Endodermal cell (in vitro differentiated cells): ENCODE results near the gene ASAP3. TPM values are rescaled to one million over a fixed set of nuclear protein-coding genes. Genes with fewer than 3 reads are reported as not detected.

Source experiments
- DNase-seq: peaks from one replicate; pipeline ENCODE4 v3.0.0-alpha.2; 2017
- H3K27ac ChIP-seq: 2 replicates; pipeline ENCODE4 v1.5.1; 2013; ENCODE audit warnings: mild to moderate bottlenecking, low read depth, low read length, moderate library complexity
- H3K27me3 ChIP-seq: 2 replicates; pipeline ENCODE4 v1.6.1; 2013; ENCODE audit warnings: mild to moderate bottlenecking, low read length, moderate library complexity; ENCODE audit not compliant: insufficient read depth, control insufficient read depth, poor library complexity, severe bottlenecking
- H3K36me3 ChIP-seq: 2 replicates; pipeline ENCODE4 v1.7.0; 2013; ENCODE audit warnings: mild to moderate bottlenecking, low read length, moderate library complexity; ENCODE audit not compliant: control insufficient read depth, insufficient read depth
- H3K4me1 ChIP-seq: one replicate; pipeline ENCODE4 v1.7.0; 2013; ENCODE audit warnings: low read length; ENCODE audit not compliant: control insufficient read depth, insufficient read depth
- H3K4me3 ChIP-seq: 2 replicates; pipeline ENCODE4 v1.5.1; 2013; ENCODE audit warnings: mild to moderate bottlenecking, low read length, moderate library complexity
- H3K9ac ChIP-seq: 2 replicates; pipeline ENCODE4 v1.6.1; 2013; ENCODE audit warnings: mild to moderate bottlenecking, low read length, moderate library complexity; ENCODE audit not compliant: poor library complexity, severe bottlenecking; ENCODE audit errors: extremely low read depth
- H3K9me3 ChIP-seq: 2 replicates; pipeline ENCODE4 v1.6.1; 2013; ENCODE audit warnings: mild to moderate bottlenecking, low read length, moderate library complexity; ENCODE audit not compliant: control insufficient read depth
- H3K27ac Mint-ChIP-seq: 2 replicates; pipeline ENCODE4 v1.8.0; 2020; ENCODE audit warnings: mixed read lengths
- H3K27me3 Mint-ChIP-seq: 2 replicates; pipeline ENCODE4 v1.8.0; 2021; ENCODE audit warnings: mild to moderate bottlenecking, mixed read lengths; ENCODE audit not compliant: insufficient read depth
- H3K36me3 Mint-ChIP-seq: 2 replicates; pipeline ENCODE4 v1.8.0; 2020; ENCODE audit warnings: low read depth, mixed read lengths
- H3K4me1 Mint-ChIP-seq: 2 replicates; pipeline ENCODE4 v1.8.0; 2020; ENCODE audit warnings: mixed read lengths
- H3K4me3 Mint-ChIP-seq: 2 replicates; pipeline ENCODE4 v1.8.0; 2020; ENCODE audit warnings: mild to moderate bottlenecking, moderate library complexity, mixed read lengths
- H3K9me3 Mint-ChIP-seq: 2 replicates; pipeline ENCODE4 v1.8.0; 2020; ENCODE audit warnings: mild to moderate bottlenecking, mixed read lengths
- WGBS, 2 experiments: methylation state at CpG; one replicate each; pipeline versions ENCODE4 v1.1.5 to v1.1.7; 2013; ENCODE audit warnings: missing lambda C conversion rate in 2 of 2, mixed read lengths in 1 of 2; ENCODE audit not compliant: insufficient coverage in 1 of 2, insufficient read length in 1 of 2; 5-methylcytosine and 5-hydroxymethylcytosine counted together
- total RNA-seq, 2 donors: library from RNA; stranded (reverse); fragmentation: NEBNext Ultra II Directional in 1 of 2; extraction: Animal tissue kit (Norgen Biotek cat#: 25700) in 1 of 2; gene quantifications; 2 replicates in 1 of 2; 3 replicates in 1 of 2; pipeline ENCODE4 v1.2.1, GENCODE V29; 2021
- TF ChIP-seq, protein P1 (sequence below): fragments of 200-600 bp; sonication (generic); conservative IDR thresholded peaks from 2 replicates; pipeline ENCODE4 v1.5.0; 2021; ENCODE audit warnings: antibody characterized with exemption, mild to moderate bottlenecking

The ASAP3 gene
- total RNA-seq, 2 donors from 2014 or later, result 78.7 to 91.0 TPM

DNA sequence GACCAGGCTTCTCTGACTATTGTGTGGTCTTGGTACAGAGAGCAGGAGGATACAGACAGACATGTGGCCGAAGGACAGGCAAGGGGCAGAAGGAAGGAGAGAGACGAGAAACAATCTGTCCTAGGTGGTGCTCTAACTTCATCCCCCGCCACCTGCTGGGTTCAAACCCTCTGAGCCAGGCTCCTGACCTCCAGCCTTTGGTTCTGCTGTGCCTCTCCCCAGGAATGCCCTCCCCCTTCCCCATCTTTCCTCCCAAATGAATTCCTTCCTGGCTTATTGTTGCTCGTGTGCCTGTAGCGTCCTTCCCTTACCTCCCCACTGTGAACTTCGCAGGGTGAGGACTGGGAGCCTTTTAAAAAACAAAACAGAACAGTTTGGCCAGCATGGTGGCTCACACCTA is 64.8 kb downstream of the ASAP3 start:
- H3K4me3 Mint-ChIP-seq, result no peak overlapping the region
- H3K4me3 ChIP-seq, result no peak overlapping the region
- no peaks in the 10 kb centered on the region for H3K36me3 ChIP-seq
- no peaks in the 10 kb centered on the region for H3K9me3 Mint-ChIP-seq
- TF ChIP-seq, protein P1, sequence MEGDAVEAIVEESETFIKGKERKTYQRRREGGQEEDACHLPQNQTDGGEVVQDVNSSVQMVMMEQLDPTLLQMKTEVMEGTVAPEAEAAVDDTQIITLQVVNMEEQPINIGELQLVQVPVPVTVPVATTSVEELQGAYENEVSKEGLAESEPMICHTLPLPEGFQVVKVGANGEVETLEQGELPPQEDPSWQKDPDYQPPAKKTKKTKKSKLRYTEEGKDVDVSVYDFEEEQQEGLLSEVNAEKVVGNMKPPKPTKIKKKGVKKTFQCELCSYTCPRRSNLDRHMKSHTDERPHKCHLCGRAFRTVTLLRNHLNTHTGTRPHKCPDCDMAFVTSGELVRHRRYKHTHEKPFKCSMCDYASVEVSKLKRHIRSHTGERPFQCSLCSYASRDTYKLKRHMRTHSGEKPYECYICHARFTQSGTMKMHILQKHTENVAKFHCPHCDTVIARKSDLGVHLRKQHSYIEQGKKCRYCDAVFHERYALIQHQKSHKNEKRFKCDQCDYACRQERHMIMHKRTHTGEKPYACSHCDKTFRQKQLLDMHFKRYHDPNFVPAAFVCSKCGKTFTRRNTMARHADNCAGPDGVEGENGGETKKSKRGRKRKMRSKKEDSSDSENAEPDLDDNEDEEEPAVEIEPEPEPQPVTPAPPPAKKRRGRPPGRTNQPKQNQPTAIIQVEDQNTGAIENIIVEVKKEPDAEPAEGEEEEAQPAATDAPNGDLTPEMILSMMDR, result no peak
- DNase-seq, result peak; percentile 88
- H3K27me3 ChIP-seq, result peaks cover 66% of the 10 kb centered on the region
- H3K27ac ChIP-seq, result no peak overlapping the region
- H3K36me3 Mint-ChIP-seq, result no peaks in the 10 kb centered on the region
- H3K9me3 ChIP-seq, result no peaks in the 10 kb centered on the region
- H3K27me3 Mint-ChIP-seq, result peaks cover 95% of the 10 kb centered on the region
- peaks cover 10% of the 10 kb centered on the region for H3K4me1 Mint-ChIP-seq
- 0 to 28% methylated on average over 2 to 6 of the region's 6 CpGs for whole genome bisulfite sequencing, 2 experiments
- peak overlapping the region; percentile 21 for H3K27ac Mint-ChIP-seq
- H3K4me1 ChIP-seq, result no peaks in the 10 kb centered on the region
- H3K9ac ChIP-seq, result no peak overlapping the region

DNA sequence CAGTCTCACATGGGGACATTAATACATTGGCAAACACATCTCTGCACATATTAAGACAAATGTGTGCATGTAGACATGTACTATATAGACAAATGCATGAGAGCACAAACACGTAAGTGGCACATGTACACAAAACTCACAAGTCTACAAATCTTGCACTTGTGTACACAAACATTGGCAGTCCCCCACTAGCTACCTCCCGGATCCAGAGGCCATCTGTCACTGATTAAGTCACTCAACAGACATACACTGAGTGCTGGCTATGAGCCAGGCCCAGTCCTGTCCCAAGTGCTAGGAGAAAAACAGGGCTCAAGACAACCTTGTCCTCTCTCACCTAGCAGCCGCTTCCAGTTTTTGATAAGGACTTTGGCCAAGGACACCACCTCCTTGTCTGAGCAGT is 66.4 kb downstream of the ASAP3 start:
- peaks cover 5% of the 10 kb centered on the region for H3K4me1 Mint-ChIP-seq
- H3K9me3 ChIP-seq, result no peaks in the 10 kb centered on the region
- TF ChIP-seq, protein P1, result no peak
- no peaks in the 10 kb centered on the region for H3K9me3 Mint-ChIP-seq
- 83 to 90% methylated on average over 1 to 3 of the region's 3 CpGs for WGBS, 2 experiments
- peaks cover 87% of the 10 kb centered on the region for H3K27me3 Mint-ChIP-seq
- H3K4me1 ChIP-seq, result no peaks in the 10 kb centered on the region
- no peak overlapping the region for H3K9ac ChIP-seq
- H3K27ac ChIP-seq, result no peak overlapping the region
- H3K27me3 ChIP-seq, result peaks cover 54% of the 10 kb centered on the region
- H3K36me3 ChIP-seq, result no peaks in the 10 kb centered on the region
- no peaks in the 10 kb centered on the region for H3K36me3 Mint-ChIP-seq
- no peak overlapping the region for H3K27ac Mint-ChIP-seq
- H3K4me3 ChIP-seq, result no peak overlapping the region
- H3K4me3 Mint-ChIP-seq, result no peak overlapping the region
- DNase-seq, result no peak

DNA sequence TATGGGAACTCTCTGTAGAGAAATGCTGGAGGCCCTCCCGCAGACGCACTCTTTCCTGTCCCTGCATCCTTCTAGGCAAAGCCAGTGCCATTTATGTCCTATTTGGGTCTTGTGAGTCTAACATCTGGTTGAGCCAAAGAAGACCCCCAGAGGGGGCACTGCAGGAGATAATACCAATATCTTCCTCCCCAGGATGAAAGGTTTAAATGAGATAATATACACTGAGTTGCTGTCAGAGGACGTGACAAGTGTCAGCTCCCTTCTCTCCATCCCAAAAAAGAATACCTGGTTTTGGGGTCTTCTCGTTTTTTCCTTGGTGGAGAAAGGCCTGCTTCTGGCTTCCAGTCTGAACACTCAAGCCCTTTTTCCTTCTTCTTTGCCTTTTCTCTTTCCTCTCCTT is 67.0 kb downstream of the ASAP3 start:
- Mint-ChIP-seq H3K4me1 (peaks cover 5% of the 10 kb centered on the region), H3K36me3 (no peaks in the 10 kb centered on the region), H3K9me3 (no peaks in the 10 kb centered on the region), H3K27me3 (peaks cover 81% of the 10 kb centered on the region), H3K27ac (no peak overlapping the region), H3K4me3 (no peak overlapping the region)
- H3K4me1 ChIP-seq, result no peaks in the 10 kb centered on the region
- no peak overlapping the region for H3K27ac ChIP-seq
- H3K4me3 ChIP-seq, result no peak overlapping the region
- no peaks in the 10 kb centered on the region for H3K9me3 ChIP-seq
- no peak for DNase-seq
- H3K9ac ChIP-seq, result no peak overlapping the region
- H3K27me3 ChIP-seq, result peaks cover 48% of the 10 kb centered on the region
- TF ChIP-seq, protein P1, result no peak
- 73 to 86% methylated on average over 4 of the region's 4 CpGs for WGBS, 2 experiments
- H3K36me3 ChIP-seq, result no peaks in the 10 kb centered on the region
